ENCODE data around the gene BCAS3. TPM values are rescaled to one million over a fixed set of nuclear protein-coding genes. Genes with fewer than 3 reads are reported as not detected.
"Not testable (repeated sequence)": the region's sequence is repeated elsewhere in the genome, so short reads cannot be mapped to it uniquely, and the experiment has no call there.

The BCAS3 gene
- total RNA-seq, 6 experiments from 2014 or later = 9.2 to 22.1 (median 14.2) TPM

DNA sequence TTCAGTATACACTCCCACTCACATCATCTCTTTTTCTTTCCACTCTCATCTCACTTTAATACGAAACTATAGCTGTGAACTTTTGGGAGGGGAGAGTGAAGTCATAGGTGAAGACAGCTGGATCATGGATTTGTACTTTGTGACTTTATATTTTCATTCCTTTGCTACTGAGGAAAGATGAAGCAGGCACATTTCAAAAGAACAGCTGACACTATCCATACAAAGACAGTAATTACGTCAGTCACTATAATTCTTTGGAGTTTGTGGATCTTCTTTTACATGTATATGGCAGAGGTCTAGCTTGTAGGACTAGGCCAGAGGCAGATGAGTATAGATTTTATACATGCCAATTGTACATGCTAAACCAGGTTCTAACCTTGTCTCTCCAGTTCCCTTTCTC lies 346.3 kb downstream of the BCAS3 start:
- ATAC-seq (no peak), DNase-seq (no peak)
- Histone ChIP-seq H3K27ac (no peak overlapping the region), H3K4me3 (no peak overlapping the region), H3K36me3 (no peaks in the 10 kb centered on the region), H3K9me3 (no peaks in the 10 kb centered on the region), H3K27me3 (no peaks in the 10 kb centered on the region), H3K4me1 (no peaks in the 10 kb centered on the region)
- WGBS (ENCODE audit: insufficient coverage, low coverage, low lambda C conversion rate, missing lambda C conversion rate) = 100% methylated on average over 2 of the region's 2 CpGs
- no peak for TF ChIP-seq POLR2A (IDR thresholded peaks at IDR 0.05)
- TF ChIP-seq, protein P1, sequence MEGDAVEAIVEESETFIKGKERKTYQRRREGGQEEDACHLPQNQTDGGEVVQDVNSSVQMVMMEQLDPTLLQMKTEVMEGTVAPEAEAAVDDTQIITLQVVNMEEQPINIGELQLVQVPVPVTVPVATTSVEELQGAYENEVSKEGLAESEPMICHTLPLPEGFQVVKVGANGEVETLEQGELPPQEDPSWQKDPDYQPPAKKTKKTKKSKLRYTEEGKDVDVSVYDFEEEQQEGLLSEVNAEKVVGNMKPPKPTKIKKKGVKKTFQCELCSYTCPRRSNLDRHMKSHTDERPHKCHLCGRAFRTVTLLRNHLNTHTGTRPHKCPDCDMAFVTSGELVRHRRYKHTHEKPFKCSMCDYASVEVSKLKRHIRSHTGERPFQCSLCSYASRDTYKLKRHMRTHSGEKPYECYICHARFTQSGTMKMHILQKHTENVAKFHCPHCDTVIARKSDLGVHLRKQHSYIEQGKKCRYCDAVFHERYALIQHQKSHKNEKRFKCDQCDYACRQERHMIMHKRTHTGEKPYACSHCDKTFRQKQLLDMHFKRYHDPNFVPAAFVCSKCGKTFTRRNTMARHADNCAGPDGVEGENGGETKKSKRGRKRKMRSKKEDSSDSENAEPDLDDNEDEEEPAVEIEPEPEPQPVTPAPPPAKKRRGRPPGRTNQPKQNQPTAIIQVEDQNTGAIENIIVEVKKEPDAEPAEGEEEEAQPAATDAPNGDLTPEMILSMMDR (IDR thresholded peaks at IDR 0.05) = no peak
- intact Hi-C loops (cut with DNase I) = no loop called here

DNA sequence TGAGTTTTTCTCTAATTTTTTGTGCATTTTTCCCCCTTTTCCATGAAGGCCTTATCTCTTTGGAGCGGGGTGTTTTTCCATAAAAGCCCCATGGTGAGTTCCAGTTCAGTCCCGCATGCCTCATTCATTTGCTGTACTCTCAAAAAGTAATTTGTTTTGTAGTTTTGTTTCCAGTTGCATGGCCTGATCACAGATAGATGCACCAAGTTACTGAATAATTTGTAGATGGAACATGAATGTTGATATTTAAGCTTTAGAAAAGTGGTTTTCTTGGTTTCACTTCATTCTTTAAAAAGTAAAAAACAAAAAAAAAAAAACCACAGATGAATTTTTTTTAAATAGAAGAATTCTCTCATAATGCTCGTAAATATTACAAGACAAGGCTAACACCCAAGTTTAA lies 349.2 kb downstream of the BCAS3 start:
- ATAC-seq (no peak), DNase-seq (no peak)
- H3K27me3 ChIP-seq = no peaks in the 10 kb centered on the region
- intact Hi-C loops (cut with DNase I) = no loop called here
- H3K9me3 ChIP-seq = no peaks in the 10 kb centered on the region
- 85% methylated on average over 3 of the region's 3 CpGs for whole genome bisulfite sequencing (ENCODE audit: insufficient coverage, low coverage, low lambda C conversion rate, missing lambda C conversion rate)
- no peaks in the 10 kb centered on the region for H3K36me3 ChIP-seq
- TF ChIP-seq POLR2A (IDR thresholded peaks at IDR 0.05) = no peak
- TF ChIP-seq, protein P1 (IDR thresholded peaks at IDR 0.05) = no peak
- H3K27ac ChIP-seq = no peak overlapping the region
- H3K4me3 ChIP-seq = no peak overlapping the region
- H3K4me1 ChIP-seq = peaks cover 0 to 9% (median 0%) of the 10 kb centered on the region in 4 donors

DNA sequence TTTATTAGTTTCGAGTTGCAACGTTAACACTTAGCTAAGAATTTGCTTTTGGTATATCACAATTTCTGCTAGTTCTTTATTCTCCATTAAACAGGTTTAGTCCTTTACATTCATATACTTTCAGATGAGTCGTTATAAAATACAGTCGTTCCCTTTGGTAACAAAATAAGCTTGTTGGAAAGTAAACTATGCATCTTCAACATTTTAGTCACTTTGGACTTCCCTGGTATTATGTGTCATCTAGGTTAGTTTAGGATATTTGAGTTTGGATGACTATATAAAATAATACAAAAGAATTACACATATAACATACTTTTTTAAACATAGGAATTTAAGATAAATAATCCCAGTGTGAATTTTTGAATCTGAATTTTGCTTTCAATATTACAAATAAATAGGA lies 351.5 kb downstream of the BCAS3 start:
- 96% methylated on average over 4 of the region's 4 CpGs for WGBS (ENCODE audit: insufficient coverage, low coverage, low lambda C conversion rate, missing lambda C conversion rate)
- Histone ChIP-seq H3K27ac (no peak overlapping the region), H3K27me3 (no peaks in the 10 kb centered on the region), H3K36me3 (no peaks in the 10 kb centered on the region), H3K4me3 (no peak overlapping the region), H3K9me3 (no peaks in the 10 kb centered on the region), H3K4me1 (peaks cover 0 to 9% (median 0%) of the 10 kb centered on the region in 4 donors)
- no peak for ATAC-seq
- intact Hi-C loops (cut with DNase I) = no loop called here
- DNase-seq = no peak
- TF ChIP-seq, protein P1 (IDR thresholded peaks at IDR 0.05) = no peak
- no peak for TF ChIP-seq POLR2A (IDR thresholded peaks at IDR 0.05)

DNA sequence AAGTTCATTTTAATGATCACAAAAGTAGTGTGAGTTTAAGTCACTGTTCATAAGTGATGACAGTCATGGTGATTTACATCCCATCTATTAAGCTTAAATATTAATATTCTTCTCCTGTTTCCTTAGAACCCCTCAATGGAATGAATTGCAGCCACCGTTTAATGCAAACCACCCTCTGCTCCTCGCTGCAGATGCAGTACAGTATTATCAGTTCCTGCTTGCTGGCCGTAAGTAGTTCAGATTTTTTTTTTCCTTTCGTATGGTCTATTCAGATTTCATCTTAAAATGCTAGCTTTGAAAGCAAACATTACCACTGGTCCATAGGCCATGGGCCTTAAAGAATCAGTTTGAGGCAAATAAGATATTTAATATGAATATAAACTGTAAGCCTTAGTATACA lies 363.0 kb downstream of the BCAS3 start:
- H3K4me3 ChIP-seq = no peak overlapping the region
- H3K27ac ChIP-seq = no peak overlapping the region
- H3K36me3 ChIP-seq = peaks cover 0 to 4% (median 0%) of the 10 kb centered on the region in 4 donors
- intact Hi-C loops (cut with DNase I) = no loop called here
- no peak for ATAC-seq
- no peaks in the 10 kb centered on the region for H3K4me1 ChIP-seq
- no peak for DNase-seq
- 88% methylated on average over 4 of the region's 4 CpGs for WGBS (ENCODE audit: insufficient coverage, low coverage, low lambda C conversion rate, missing lambda C conversion rate)
- no peaks in the 10 kb centered on the region for H3K9me3 ChIP-seq
- H3K27me3 ChIP-seq = no peaks in the 10 kb centered on the region
- TF ChIP-seq POLR2A (IDR thresholded peaks at IDR 0.05) = no peak
- TF ChIP-seq, protein P1 (IDR thresholded peaks at IDR 0.05) = no peak

DNA sequence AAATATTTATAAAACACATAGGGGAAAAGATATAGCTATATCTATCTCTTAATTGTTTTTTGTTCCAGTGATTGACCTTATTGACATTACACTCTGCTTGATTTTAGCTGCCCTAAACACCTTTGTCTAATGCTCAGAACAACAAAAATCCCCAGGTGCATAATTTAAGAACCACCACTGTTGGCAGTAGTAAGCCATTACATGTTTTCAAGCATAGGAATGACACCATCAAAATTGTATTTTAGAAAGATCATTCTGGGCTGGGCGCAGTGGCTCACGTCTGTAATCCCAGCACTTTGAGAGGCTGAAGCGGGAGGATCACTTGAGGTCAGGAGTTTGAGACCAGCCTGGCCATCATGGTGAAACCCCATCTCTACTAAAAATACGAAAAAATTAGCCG lies 364.7 kb downstream of the BCAS3 start:
- DNase-seq; H3K36me3 ChIP-seq; H3K27ac ChIP-seq; ATAC-seq; H3K27me3 ChIP-seq; H3K9me3 ChIP-seq; H3K4me3 ChIP-seq; H3K4me1 ChIP-seq; intact Hi-C loops (cut with DNase I): not testable (repeated sequence)
- 100% methylated on average over 3 of the region's 5 CpGs for WGBS (ENCODE audit: insufficient coverage, low coverage, low lambda C conversion rate, missing lambda C conversion rate)
